Liver (tissue), 3 donors: ENCODE data around the gene HNRNPA0.

ENCODE experiments used
- JUND ChIP-seq, 2 donors: IDR thresholded peaks; 2 replicates each; pipeline ENCODE4 v1.6.1; 2016; ENCODE audit warnings: antibody characterized with exemption in 2 of 2
- RAD21 ChIP-seq, 2 donors: IDR thresholded peaks; 2 replicates each; pipeline ENCODE4 v1.6.1; 2016; ENCODE audit warnings: antibody characterized with exemption in 2 of 2, mild to moderate bottlenecking in 2 of 2
- RXRA ChIP-seq, 2 donors: IDR thresholded peaks; 2 replicates each; pipeline ENCODE4 v1.6.1; 2017 to 2018; ENCODE audit warnings: antibody characterized with exemption in 2 of 2, mild to moderate bottlenecking in 1 of 2
- SP1 ChIP-seq: IDR thresholded peaks from 2 replicates; pipeline ENCODE4 v1.6.1; 2018; ENCODE audit warnings: antibody characterized with exemption, mild to moderate bottlenecking
- TAF1 ChIP-seq: conservative IDR thresholded peaks from 2 replicates; pipeline ENCODE4 v1.6.1; 2016; ENCODE audit warnings: antibody characterized with exemption, mild to moderate bottlenecking
- YY1 ChIP-seq: IDR thresholded peaks from 2 replicates; pipeline ENCODE4 v1.6.1; 2016; ENCODE audit warnings: antibody characterized with exemption, mild to moderate bottlenecking
- TF ChIP-seq, protein P1 (sequence below): fragments of 150-350 bp; IDR thresholded peaks from 2 replicates; pipeline ENCODE4 v1.5.1; 2017; ENCODE audit warnings: improper control_type of control experiment, low read depth, low read length; ENCODE audit not compliant: missing input control
- TF ChIP-seq, protein P2 (sequence below): IDR thresholded peaks from 2 replicates; pipeline ENCODE4 v1.6.1; 2016; ENCODE audit warnings: antibody characterized with exemption
- donor health status: healthy.
- donor health status: healthy.

DNA sequence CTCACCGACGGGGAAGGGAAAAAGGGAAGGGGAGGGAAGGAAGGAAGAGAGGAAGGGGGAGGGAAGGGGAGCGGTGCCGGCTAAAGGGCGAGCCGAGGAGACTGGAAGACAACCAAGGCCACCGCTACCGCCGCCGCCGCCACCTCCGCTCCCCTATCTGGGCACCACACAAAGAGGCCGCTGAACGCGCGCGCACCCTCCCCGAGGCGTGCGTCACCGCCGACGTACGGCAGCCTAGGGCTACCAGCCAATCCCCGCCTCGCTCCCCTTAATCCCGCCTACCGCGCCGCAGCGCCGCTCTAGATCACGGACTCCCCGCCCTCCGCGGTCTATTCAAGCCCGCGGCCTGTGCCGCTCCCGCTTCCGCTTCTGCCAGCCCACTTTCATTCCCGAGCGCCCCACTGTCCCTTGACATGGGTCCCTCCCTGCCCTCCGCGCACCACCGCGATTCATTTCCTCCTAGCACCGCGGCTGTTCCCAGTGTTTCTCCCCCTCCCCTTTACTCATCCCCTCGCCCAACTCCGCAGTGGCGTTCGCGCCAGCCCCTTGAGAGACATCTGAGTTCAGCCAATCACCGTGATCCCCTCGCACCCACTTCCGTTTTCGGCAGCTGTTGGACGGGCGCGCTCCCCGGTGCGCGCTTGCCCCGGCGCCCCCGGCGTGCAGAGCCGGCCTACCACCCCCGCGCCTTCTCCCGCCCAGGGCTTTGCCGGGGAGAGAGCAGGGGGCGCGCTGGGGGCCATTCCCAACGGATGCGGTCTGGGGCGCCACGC is at the start of gene HNRNPA0:
- TF ChIP-seq, protein P1, sequence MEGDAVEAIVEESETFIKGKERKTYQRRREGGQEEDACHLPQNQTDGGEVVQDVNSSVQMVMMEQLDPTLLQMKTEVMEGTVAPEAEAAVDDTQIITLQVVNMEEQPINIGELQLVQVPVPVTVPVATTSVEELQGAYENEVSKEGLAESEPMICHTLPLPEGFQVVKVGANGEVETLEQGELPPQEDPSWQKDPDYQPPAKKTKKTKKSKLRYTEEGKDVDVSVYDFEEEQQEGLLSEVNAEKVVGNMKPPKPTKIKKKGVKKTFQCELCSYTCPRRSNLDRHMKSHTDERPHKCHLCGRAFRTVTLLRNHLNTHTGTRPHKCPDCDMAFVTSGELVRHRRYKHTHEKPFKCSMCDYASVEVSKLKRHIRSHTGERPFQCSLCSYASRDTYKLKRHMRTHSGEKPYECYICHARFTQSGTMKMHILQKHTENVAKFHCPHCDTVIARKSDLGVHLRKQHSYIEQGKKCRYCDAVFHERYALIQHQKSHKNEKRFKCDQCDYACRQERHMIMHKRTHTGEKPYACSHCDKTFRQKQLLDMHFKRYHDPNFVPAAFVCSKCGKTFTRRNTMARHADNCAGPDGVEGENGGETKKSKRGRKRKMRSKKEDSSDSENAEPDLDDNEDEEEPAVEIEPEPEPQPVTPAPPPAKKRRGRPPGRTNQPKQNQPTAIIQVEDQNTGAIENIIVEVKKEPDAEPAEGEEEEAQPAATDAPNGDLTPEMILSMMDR: no peak
- TF ChIP-seq RAD21 (IDR thresholded peaks at IDR 0.05) (no peak), RXRA (IDR thresholded peaks at IDR 0.05) (no peak), TAF1 (peak; percentile 90), JUND (IDR thresholded peaks at IDR 0.05) (peak; percentile 32 to 43), YY1 (no peak), SP1 (peak; percentile 74)
- TF ChIP-seq, protein P2, sequence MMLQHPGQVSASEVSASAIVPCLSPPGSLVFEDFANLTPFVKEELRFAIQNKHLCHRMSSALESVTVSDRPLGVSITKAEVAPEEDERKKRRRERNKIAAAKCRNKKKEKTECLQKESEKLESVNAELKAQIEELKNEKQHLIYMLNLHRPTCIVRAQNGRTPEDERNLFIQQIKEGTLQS: no peak
